HG03460 (cell line): ENCODE data around the gene CABP7.

Experiments used
- ATAC-seq: cut with Tn5 transposase; IDR thresholded peaks from one replicate; pipeline ENCODE4 v1.9.1; 2021; ENCODE audit not compliant: unreplicated experiment

CABP7 gene

DNA sequence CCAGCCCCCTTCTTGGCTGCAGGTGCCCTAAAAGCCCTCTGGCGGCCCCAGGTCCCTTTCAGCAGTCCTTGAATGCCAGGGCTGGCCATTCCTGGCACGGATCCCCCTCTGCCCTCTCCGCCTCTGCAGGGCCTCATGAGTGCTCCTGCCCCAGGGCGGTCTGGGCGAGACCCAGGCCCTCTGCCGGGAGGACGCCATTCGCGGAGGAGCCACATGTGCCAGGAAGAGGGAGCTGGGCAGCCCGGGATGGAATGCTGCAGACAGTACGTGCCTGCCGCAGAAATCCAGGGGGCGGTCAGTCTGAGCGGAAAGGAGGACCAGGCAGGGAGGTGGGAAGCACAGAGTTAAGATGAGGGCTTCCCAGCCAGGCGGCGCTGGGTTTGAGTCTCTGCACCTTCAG is 2.8 kb downstream of the CABP7 start:
- ATAC-seq, result no peak

DNA sequence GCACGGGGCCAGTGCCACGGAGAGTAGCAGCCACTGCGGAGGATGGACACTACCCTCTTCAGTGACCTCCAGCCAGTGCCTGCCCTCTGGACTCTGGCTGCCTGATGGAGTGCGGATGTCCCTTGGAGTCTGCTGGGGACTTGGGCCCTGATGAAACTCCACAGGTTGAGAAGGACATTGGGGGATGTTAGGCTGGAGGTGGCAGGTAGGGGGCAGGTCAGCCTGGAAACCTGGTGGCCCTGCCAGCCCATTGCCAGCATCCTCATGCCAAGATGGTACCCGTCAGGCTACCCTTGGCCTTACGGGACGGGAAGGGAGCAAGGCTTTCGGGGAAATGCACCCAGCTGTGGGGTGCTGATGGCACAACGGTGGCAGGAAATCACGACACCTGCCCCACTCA is 4.0 kb downstream of the CABP7 start:
- ATAC-seq, result no peak

DNA sequence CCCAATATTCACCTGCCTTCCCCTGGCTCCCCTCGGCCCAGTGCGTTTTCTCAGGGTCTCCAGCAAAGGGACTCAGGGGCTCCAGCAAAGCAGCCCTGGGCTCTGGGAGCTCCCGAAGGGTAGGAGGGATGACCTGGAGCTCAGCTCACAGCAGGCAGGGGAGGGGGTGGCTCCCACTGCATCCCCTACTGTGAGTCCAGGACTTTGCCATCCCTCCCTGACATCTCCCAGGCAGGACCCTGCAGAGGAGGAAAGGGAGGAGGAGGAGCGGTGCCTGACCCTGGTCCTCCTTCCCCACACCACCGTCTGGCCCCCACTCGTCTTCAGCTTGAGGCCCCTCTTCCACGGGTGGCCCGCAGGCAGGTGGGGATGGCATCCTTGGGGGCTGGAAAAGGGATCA is 5.0 kb downstream of the CABP7 start:
- ATAC-seq, result no peak

DNA sequence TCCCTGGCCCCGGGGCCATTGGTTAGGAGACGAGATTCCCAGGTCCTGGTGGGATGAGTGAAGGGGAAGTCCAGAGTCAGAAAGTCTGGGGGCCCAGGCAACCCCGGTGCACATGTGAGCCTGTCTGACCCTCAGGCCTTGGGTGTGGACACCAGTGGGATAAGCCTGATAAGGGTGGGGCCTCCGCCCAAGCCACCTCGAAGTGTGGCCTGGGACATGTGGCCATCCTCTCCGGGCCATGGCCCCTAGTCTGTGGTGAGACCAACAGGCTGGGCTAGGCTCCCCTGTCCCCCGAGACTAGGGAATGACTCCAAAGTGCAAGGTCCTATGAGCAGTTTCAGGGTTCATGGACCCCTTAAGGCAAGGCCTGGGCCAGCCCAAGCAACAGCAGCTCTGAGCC is 6.3 kb downstream of the CABP7 start:
- ATAC-seq, result no peak

DNA sequence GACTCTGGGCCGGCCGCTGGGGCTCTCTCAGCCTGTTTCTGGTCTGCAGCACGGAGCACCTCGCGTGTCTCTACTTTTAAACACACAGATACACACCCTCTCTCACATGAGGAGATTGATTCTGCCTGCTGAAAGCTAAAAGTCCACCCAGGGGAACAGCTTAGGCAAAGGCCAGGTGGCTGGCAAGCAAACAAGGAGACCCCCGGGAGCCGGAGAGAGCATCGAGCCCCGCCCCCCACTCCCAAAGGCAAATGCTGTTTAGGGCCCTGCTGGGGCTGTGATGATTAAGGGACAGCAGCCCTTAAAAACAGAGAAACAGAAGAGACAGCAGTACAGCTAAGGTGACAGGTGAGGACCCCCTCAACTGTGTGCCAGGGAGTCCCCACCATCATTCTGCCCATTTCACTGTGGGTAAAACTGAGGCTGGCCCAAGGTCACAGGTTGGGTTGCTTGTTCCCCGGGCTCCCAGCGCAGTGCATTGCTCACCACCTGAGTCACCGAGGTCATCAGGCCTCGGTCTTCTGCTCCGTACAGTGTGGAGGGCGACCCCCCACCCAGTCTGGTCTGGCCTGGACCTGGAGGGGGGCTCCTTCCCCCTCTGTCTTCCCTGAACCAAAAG is 6.8 kb downstream of the CABP7 start:
- ATAC-seq, result no peak

DNA sequence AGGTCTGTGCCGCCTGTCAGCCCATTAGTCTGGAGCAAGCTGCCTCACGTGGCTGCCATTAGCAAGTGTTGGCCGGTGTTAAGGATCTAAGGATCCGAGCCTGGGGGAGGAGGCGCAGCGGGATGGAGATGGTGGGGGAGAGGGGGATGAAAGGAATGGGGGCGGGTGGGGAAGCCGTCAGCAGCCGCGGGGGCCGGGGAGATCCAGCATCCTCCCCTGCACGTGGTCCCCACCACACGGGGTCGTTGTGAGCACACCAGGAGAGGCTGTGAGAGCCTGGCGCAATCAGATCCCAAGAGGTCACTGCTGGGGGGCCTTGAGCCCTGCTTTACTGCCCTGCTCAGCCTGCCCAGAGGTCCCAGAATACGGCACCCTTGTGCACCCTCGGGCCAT is 7.3 kb downstream of the CABP7 start:
- ATAC-seq, result no peak

DNA sequence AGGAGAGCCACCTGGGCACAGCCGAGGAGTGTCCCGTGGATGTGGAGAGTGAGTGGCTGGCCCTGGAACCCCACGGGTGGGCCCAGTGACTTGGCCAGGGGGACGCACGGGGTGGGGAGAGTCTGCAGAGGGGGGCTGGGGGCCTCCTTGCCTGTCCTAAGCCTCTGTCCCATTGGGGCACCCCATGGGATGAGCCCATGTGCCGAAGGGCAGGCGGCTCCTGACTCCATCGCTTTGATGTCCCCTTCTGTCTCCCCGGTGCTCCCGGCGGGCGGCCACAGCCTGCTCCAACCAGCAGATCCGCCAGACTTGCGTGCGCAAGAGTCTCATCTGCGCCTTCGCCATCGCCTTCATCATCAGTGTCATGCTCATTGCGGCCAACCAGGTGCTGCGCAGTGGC is 9.4 kb downstream of the CABP7 start:
- ATAC-seq, result no peak

DNA sequence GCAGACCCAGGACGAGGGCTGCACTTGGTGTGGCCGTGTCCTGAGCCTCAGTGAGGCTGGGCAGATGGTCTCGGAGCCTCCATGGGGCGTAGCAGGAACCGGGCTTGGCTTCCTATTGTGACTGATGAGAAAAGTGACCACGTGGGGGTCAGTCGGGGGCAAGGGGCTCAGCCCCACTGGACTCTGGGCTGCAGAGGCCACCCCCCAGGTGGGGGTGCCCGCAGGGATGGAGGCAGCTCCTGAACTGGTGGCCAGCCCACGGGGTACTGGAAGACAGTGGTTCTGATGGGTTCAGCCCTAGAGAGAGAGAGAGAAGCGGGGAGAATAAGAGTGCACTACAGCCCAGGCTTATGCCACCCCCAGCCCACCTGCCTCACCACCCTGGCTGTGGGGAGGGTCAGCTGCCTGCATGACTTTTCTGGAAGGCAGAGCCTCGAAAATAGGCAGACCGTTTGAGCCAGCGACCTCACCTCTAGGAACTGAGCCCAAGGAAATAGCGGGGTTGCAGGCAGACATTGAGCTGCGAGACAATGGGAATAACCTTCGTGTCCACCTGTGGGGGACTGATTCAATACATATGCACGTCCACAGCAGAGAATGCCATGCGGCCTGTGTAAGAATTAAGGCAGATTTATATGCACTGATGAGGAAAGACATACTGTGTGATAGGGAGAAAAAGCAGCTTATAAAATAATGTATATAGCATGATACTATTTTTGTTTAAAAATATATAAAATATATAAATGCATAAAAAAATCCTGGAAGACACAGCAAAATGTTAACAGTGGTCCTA is 11.5 kb downstream of the CABP7 start:
- ATAC-seq, result no peak

DNA sequence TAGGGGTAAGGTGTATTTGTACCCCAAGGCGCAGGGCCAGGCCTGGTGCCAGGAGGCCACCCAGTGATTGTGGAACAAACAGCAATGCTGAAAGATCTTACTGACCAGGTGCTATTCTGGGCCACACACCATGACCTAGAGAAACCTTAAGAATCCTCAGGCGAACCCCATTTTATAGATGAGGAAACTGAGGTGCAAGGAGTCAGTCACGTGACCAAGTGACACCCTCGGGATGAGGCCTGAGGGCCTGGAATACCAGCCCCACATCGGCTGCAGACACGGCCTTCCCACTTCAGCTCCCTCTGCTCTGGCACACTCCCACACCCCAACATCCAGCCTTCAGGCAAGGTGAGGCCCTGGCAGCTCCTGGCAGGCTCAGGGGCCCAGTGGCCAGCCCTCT is 13.1 kb downstream of the CABP7 start:
- ATAC-seq, result no peak

DNA sequence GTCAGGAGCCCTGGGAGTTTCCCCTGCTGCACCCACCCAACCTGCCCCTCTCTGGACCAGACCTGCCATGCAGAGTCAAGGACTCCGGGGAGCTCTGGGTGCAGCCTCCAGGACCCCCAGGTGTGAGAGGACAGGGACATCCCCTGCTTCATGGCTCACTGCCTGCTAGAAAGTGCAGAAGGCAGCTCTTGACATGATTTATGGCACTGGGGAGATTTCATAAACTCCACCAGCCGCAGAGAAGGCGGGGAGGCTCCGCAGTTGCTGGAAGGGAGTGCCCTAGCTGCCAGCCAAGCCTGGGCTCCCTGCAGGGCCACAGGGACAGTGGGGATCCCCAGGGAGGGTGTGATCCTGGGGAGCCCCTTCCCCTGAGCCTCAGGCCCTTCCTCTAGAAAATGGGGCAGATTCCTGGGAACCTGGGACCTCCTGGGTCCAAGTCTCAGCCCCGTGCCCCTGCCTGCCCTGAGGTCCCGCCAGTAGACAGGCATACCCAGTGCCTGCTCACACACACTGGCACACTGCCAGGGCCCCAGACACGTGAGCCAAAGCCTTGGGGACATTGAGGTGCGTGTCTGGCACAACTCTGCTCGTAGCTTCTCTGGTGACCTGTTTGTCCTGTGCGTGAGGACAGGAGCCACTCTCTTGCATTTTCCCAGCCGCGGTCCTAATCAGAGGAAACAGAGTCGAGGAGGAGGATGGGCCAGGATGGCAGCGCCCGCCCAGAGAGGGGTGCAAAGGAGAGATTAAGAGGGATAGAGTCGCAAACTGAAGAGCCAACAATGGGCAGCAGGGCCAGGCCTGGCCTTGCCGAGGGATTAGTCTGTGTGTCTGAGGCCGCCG is 13.8 kb downstream of the CABP7 start:
- no peak for ATAC-seq

DNA sequence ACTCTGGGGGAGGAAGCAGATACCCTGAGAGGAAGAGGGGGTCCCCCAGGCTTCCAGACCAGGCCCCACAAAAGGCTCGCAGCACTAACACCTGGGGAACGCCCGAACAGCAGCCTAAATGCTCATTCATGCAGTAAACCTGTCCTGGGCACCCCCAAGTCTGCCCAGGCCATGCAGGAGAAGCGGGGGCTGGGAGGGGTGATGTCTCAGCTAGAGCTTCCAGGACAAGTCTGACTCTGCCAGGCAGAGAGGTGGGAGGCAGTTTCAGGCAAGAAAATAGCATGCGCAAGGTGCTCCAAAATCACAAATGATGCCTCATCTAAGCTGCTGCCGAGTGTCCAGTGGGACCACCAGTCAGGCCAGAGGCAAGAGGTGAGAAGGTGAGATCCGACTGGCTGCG is 14.6 kb downstream of the CABP7 start:
- ATAC-seq, result no peak

DNA sequence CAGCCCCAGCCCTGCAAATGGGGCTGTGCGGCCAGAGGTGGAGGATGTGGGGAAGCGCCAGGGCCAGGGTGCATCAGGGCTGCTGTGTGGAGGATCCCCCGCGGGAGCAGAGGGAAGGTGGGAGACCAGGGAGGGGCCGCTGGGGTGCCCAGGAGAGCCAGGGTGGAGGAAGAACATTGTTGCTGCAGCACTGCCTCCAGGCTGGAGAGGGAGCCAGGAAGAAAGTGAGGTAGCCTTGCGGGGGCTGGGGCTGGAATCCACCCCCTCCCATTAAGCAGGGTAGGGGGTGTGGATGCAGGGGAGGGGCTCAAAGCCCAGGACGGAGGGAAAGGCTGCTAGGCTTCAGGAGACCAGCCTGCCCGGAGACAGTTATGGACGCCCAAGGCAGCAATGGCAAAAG is 15.0 kb downstream of the CABP7 start:
- no peak for ATAC-seq

DNA sequence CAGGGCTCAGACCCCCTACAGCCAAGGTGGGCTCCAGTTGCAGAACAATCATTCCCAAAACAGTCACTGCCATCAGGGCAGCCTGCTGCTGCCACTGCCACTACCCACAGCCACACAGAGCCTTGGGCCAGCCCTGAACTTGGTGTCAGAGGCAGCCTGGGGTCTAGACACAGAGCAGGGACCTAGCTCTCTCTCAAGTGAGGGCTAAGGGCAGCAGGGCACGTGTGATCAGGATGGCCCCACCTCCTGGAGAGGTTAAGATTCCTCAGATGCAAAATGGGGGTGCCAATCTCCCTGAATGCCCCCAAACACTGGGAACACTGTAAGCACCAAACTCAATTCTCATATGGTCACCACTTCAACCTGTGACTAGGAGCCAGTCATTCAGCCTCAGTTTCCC is 15.6 kb downstream of the CABP7 start:
- ATAC-seq, result no peak

DNA sequence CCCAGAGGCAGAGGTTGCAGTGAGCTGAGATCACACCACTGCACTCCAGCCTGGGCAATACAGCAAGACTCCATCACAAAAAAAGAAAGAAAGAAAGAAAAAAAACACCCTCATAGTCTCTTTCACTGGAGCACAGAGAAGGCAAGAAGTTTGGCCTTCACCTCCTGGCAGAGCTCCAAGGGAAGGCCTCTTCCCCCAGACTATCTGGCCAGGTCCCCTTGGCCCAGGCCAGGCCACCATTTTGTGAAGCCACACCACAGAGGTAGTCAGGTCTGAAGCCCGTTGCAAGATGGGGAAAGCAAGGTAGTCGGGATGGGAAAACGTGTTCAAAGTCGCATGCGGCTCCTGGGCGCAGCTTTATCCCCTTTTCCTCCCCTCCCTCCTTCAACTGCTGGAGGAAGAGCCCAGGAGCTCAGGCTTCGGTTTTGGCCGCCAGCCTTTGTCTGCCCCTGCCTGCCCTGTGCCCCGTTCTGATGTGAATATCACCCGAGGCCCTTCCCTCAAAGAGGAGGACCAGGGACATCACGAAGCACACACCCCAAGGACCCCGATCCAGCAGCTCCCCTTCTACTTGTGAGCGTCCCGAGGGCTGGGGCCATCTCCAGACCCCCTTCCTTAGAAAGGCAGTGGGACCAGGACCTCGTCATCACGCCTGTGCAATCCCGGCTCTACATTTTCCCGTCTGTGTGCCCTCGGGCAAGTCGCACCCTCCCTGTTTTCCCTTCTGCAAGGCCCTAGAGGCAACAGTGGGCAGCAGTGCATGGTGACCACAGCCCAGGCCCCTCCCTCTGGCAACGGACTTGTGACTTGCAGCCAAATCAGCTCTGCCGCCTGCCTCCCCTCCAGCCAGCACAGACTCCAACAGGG is 17.7 kb downstream of the CABP7 start:
- ATAC-seq, result no peak

DNA sequence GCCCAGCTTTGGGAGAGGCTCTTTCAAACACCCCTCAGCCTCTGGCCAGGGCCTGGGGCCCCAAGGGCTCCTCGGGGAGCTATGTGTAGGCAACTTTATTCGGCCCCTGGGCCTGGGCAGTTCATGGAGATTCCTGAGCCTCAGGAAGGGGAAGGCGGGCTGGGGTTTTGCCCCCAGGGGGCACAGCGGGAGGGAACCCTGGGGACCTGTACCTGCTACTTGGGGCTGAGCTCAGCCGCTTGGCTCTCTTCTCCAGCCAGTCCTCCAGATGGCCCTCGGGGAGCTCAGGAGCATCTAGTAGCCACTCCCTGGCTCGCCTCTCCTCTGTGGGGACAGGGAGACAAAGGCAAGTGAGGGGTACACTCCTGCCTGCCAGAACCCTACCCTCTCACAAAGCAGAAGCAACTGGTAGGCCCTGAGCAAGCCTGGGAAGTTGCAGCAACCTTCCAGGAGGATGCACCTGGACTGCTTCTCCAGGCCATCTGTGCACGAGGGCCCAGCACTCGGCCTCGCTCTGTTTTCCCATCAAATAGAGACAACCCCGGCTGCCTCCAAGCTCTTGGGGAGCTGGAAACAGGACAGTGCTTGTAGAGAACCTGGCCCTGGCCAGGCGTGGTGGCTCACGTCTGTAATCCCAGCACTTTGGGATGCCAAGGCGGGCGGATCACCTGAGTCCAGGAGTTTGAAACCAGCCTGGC is 18.5 kb downstream of the CABP7 start:
- ATAC-seq, result no peak

DNA sequence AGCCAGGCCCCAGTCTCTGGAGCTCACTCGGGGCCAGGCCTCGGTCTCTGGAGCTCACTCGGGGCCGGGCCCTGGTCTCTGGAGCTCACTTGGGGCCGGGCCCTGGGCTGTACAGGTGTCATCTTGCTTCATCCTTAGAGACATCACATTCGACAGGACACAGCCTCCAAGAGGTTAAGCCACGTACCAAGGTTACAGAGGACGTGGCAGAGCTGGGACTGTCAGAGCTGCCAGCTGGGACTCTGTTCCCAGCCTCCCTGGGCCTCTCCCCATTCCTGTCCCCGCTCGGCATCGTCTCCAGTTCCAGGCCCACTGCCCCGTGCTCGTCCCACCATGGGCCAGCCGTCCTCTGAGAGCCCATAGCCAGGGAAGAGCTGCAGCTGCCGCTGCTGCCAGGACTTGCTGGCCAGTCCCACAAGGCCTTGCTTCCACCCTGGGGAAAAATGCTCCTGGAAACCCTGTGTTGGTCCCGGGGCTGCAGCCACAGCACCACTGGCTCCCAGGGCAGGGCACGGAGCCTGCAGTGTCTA is 19.6 kb downstream of the CABP7 start:
- no peak for ATAC-seq

DNA sequence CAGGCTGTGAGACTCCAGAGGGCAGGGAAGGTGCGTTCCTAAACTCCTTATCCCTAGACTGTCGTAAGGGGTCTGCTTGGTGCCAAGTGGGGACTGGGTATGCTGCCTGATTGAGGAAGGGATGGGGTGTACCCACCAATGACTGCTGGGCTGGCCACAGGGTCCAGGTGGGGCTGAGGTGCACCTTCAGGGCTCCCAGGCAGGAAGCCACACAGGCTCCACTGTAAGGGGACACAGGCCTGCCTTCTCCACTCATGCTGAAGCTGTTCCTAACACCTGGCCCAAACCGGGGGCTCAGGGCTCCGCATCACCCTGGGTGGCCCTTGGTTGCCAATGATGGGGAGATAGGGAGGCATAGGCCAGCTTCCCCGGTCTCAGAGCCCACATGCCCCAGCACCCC is 20.4 kb downstream of the CABP7 start:
- no peak for ATAC-seq

DNA sequence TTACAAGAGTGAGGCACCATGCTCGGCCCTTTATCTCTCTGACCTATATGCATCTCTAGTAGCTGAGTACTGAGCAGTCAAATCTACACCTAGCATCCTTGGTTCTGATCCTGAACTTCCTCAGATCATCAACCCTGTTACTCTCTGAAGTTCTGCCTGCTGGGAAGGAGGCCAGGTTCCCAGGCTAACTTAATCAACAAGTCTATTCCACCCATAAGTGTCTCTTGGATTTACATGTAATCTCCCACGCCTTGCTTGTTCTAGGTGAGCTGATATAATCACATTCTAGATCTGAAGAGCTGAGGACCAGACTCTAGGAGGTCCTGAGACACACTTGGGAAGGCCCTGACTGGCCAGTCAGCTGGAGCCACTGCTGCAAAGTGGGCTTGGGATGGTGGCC is 22.1 kb downstream of the CABP7 start:
- ATAC-seq, result no peak

DNA sequence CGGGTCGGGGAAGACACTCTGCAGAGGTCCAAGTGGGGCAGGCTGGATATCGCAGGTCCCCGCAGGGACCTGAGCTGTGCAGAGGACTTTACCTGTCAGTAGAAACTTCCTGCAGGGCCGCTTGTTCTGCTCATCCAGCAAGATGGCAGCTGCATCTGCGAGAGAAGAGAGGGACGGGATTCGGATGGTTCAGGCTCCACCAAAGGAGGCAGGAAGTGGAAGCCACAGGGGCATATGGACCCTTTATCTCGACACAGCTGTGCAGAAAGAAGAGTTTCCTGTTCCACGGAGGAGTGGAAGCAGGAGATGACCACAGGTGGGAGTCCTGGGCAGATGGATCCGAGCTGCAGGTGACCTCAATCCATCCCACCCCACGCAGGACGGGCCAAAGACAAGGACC is 22.5 kb downstream of the CABP7 start:
- ATAC-seq, result no peak

DNA sequence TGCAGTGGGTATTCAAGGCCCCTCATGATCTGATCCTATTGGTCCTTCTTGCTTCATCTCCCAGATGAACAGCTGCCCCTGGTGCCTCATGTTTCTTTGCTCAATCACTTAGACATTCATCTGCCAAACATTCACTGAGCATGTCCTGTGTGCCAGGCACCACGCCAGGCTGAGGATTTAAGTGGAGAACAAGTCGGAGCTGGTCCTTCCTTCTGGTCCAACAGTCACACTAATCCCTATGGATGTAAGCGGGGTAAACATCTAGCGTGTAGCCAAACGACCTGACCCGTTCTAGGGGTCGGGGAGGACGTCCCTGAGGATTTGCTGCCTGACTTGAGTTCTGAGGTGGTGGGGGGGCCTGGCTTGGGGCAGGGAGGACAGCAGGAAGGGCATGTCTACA is 25.1 kb downstream of the CABP7 start:
- no peak for ATAC-seq
